ENCODE measurements around the gene RPS21. TPM values are rescaled to one million over a fixed set of nuclear protein-coding genes. Genes with fewer than 3 reads are reported as not detected.

Gene RPS21
- total RNA-seq, 2 donors from 2014 or later: 1,025 to 2,724 TPM

DNA sequence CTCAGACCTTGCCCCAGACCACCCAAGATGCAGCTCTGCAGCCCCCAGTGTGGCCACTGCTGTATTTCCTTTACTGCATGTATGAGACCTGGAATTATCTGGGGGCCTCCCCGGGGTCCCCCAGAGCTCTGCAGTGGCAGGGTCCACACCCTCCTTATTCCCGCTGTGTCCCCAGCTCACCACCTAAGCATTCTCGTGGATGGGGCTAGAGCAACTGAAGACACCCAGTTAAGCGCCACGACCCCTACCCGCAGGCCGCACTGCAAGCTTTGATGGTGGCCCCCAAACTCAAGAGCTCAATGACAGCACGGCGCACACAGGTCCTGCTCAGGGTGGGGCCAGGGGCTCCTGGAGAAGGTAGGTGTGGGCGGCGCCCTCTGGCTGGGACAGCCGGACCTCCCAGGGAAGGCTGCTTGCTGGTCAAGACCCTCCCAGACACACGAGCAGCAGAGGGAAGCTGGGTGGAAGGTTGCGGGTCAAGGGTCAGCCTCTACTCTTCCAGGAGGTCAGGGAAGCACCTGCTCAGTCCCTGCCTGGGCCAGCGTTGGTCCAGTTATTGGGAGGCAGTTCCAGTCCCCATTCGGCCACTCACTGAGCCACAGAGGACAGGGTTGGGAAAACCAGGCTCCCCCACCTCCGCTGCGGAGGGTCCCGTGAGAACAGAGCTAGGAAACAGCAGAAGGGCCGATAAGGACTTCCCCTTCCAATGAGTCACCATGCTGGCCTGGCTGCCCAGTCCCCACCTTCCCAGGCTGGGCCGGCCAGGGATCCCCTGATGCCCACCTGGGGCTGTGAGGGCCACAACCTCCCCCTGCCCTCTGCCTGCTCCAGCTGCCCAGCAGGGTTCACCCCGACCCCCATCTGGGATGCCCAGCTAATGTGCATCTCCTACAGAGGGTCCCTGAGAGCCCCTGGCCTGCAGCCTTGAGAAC lies 22.7 kb upstream of the RPS21 start:
- H3K36me3 ChIP-seq: no peaks in the 10 kb centered on the region
- DNase-seq (ENCODE audit: low spot score) (no peak), ATAC-seq (ENCODE audit: insufficient number of reproducible peaks, low FRiP score, low read depth) (no peak)
- no peaks in the 10 kb centered on the region for H3K27me3 ChIP-seq (replicated peaks; ENCODE audit: insufficient read depth)
- peak overlapping the region; percentile 83 to 95 for H3K27ac ChIP-seq
- H3K9me3 ChIP-seq: no peaks in the 10 kb centered on the region
- TF ChIP-seq, protein P1, sequence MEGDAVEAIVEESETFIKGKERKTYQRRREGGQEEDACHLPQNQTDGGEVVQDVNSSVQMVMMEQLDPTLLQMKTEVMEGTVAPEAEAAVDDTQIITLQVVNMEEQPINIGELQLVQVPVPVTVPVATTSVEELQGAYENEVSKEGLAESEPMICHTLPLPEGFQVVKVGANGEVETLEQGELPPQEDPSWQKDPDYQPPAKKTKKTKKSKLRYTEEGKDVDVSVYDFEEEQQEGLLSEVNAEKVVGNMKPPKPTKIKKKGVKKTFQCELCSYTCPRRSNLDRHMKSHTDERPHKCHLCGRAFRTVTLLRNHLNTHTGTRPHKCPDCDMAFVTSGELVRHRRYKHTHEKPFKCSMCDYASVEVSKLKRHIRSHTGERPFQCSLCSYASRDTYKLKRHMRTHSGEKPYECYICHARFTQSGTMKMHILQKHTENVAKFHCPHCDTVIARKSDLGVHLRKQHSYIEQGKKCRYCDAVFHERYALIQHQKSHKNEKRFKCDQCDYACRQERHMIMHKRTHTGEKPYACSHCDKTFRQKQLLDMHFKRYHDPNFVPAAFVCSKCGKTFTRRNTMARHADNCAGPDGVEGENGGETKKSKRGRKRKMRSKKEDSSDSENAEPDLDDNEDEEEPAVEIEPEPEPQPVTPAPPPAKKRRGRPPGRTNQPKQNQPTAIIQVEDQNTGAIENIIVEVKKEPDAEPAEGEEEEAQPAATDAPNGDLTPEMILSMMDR (IDR thresholded peaks at IDR 0.05): no peak
- peaks cover 60 to 87% of the 10 kb centered on the region in 2 donors for H3K4me1 ChIP-seq (ENCODE audit: control insufficient read depth in 1 of 2, low read depth in 2 of 2)
- H3K4me3 ChIP-seq: peak overlapping the region; percentile 97

DNA sequence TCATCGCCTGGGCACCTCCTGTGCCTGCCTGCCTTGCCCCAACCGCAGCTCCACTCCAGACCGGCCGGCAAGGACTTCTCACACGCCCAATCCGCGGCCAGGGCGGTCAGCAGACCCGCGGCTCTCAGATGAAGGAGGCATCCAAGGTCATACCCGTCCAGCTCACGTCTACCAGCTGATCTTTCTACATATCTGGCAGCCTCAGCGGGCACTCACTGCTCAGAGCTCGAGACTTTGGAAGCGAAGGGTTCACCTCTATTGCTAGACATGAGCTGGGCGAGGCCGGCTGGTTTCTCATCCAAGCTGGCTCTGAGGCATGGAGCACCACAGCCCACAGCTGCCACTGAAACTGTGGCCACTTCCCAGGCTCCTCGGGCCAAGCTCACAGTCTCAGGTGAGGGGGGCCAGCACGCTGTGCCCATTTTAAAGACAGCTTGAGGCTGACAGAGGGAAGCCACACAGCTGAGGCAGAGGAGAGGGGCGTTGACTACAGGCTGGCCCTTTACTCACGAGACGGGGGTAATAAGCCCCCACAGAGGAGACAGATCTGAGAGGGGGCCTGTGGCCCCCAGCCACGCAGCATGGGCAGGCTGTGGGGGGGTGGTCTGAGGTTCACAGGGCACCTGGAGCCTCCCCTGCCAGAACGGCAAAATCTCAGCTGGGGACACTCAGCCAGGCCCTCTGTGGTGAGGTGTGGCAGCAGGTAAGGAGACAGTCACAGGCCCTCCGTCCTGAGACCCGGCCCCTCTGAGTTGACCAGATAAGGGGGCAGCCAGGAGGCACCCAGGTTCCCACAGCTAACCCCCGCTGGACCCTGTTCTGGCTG lies 21.8 kb upstream of the RPS21 start:
- peak; percentile 66 for DNase-seq (ENCODE audit: low spot score)
- no peaks in the 10 kb centered on the region for H3K36me3 ChIP-seq
- peak overlapping the region; percentile 97 for H3K4me3 ChIP-seq
- peak overlapping the region; percentile 83 to 95 for H3K27ac ChIP-seq
- H3K27me3 ChIP-seq (replicated peaks; ENCODE audit: insufficient read depth): no peaks in the 10 kb centered on the region
- no peaks in the 10 kb centered on the region for H3K9me3 ChIP-seq
- ATAC-seq (ENCODE audit: insufficient number of reproducible peaks, low FRiP score, low read depth): peak; percentile 37
- peaks cover 59 to 88% of the 10 kb centered on the region in 2 donors for H3K4me1 ChIP-seq (ENCODE audit: control insufficient read depth in 1 of 2, low read depth in 2 of 2)
- TF ChIP-seq, protein P1 (IDR thresholded peaks at IDR 0.05): no peak

DNA sequence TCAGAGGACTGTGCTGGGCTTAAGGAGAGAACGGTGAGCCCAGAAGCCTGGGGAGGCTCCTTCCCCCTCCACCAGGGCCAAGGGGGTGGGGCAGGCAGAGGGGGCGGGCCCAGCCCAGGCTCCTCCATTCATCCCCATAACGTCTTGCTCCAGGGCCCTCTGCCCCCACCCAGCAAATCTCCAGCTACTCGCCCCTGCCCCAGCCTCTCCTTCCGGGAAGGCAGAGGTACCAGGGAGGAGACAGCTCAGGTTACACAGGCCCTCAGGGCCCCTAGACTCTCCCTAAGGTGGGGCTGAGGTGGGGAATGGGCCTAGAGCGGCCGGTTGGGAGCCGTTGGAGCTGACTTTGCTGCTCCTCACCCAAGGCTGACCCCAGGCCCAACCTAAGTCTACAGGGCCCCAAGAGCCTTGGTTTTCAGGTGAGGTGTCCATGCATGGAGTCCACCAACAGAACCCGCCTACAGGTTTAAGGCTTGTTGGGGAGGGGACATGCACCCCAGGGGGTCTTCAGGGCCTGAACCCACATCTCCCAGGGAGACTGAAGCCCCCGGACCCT lies 21.0 kb upstream of the RPS21 start:
- peak; percentile 15 for ATAC-seq (ENCODE audit: insufficient number of reproducible peaks, low FRiP score, low read depth)
- H3K27ac ChIP-seq: peak overlapping the region; percentile 83 to 95
- peaks cover 62 to 92% of the 10 kb centered on the region in 2 donors for H3K4me1 ChIP-seq (ENCODE audit: control insufficient read depth in 1 of 2, low read depth in 2 of 2)
- DNase-seq (ENCODE audit: low spot score): no peak
- H3K36me3 ChIP-seq: no peaks in the 10 kb centered on the region
- no peaks in the 10 kb centered on the region for H3K9me3 ChIP-seq
- H3K4me3 ChIP-seq: peak overlapping the region; percentile 97
- H3K27me3 ChIP-seq (replicated peaks; ENCODE audit: insufficient read depth): no peaks in the 10 kb centered on the region
- TF ChIP-seq, protein P1 (IDR thresholded peaks at IDR 0.05): no peak

DNA sequence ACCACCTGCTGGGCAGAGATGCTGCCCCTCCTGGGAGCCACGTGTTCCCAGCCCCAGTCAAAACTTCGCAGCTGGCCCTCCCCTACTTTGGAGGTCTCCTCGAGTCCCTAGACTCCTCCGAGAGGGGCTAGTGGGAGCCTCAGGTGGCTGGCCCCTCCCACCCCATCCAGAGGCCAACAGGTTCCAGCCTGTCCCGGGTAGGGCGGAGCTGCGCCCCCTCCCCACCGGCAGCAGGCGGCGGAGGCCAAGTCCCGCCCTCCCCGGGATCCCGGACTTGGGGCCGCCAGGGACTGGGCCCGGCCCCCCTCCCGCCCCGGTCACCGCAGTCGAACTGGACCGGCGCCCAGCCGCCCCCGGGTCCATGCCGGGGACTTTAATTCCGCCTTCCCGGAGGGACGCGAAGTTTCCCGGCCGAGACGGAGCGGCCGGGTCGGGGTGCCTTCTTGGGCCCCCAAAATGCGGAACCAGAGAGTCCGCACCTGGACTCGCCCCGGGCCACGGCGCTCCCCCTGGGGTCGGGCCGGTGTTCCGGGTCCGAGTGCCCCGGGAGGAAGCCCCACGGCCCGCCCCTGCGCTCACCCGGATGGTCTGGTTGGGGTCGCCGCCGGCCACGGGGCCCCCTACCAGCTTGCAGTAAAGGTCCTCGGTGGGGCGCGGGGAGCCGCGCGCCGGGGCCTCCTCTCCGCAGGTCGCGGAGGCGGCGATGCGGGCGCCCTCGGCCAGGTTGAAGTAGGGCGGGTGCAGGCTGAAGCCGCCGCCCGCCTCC lies 20.4 kb upstream of the RPS21 start:
- Histone ChIP-seq H3K27ac (peak overlapping the region; percentile 83 to 95), H3K9me3 (no peaks in the 10 kb centered on the region), H3K4me1 (ENCODE audit: control insufficient read depth in 1 of 2, low read depth in 2 of 2) (peaks cover 58 to 92% of the 10 kb centered on the region in 2 donors), H3K36me3 (no peaks in the 10 kb centered on the region), H3K27me3 (replicated peaks; ENCODE audit: insufficient read depth) (no peaks in the 10 kb centered on the region), H3K4me3 (peak overlapping the region; percentile 97)
- DNase-seq (ENCODE audit: low spot score): no peak
- TF ChIP-seq, protein P1 (IDR thresholded peaks at IDR 0.05): no peak
- no peak for ATAC-seq (ENCODE audit: insufficient number of reproducible peaks, low FRiP score, low read depth)

Measured in thoracic aorta (tissue), 2 donors.